ENCODE results near the gene STBD1. TPM values are rescaled to one million over a fixed set of nuclear protein-coding genes. Genes with fewer than 3 reads are reported as not detected.
"Not testable (repeated sequence)": the region's sequence is repeated elsewhere in the genome, so short reads cannot be mapped to it uniquely, and the experiment has no call there.

STBD1 gene
- total RNA-seq, 4 donors from 2014 or later = 1.8 to 3.8 (median 2.4) TPM

GRCh38 chr4:76279462-76279861, 27.1 kb upstream of the STBD1 start:
- 65 to 72% methylated on average over 4 of the region's 4 CpGs for WGBS, 2 donors
- no peaks in the 10 kb centered on the region for H3K9me3 ChIP-seq
- intact Hi-C loops (cut with DNase I) = no loop called here
- TF ChIP-seq CTCF (IDR thresholded peaks at IDR 0.05) (peak in 1 of 6 experiments; percentile 19), POLR2A (IDR thresholded peaks at IDR 0.05) (no peak)
- H3K36me3 ChIP-seq = no peaks in the 10 kb centered on the region
- H3K27me3 ChIP-seq = no peaks in the 10 kb centered on the region
- no peaks in the 10 kb centered on the region for H3K4me1 ChIP-seq
- no peak for DNase-seq
- H3K27ac ChIP-seq = no peak overlapping the region
- H3K4me3 ChIP-seq = no peak overlapping the region

- 65 to 92% methylated on average over 4 to 6 of the region's 6 CpGs for WGBS, 2 donors
- Histone ChIP-seq H3K4me3 (no peak overlapping the region), H3K27me3 (no peaks in the 10 kb centered on the region), H3K9me3 (no peaks in the 10 kb centered on the region), H3K27ac (no peak overlapping the region), H3K4me1 (no peaks in the 10 kb centered on the region), H3K36me3 (no peaks in the 10 kb centered on the region)
- intact Hi-C loops (cut with DNase I) = no loop called here
- no peak for TF ChIP-seq POLR2A (IDR thresholded peaks at IDR 0.05)
- TF ChIP-seq CTCF (IDR thresholded peaks at IDR 0.05) = no peak
- DNase-seq = no peak
Measured at GRCh38 chr4:76280488-76281441, 25.8 kb upstream of the STBD1 start.

- H3K9me3 ChIP-seq; H3K4me3 ChIP-seq; intact Hi-C loops (cut with DNase I); DNase-seq; H3K27ac ChIP-seq; H3K27me3 ChIP-seq; H3K4me1 ChIP-seq; H3K36me3 ChIP-seq: not testable (repeated sequence)
- 54 to 71% methylated on average over 5 to 6 of the region's 6 CpGs for WGBS, 2 donors
Measured at GRCh38 chr4:76281594-76281993, 24.9 kb upstream of the STBD1 start.

- no peak for DNase-seq
- Histone ChIP-seq H3K9me3 (peaks cover 0 to 4% (median 3%) of the 10 kb centered on the region in 3 donors), H3K4me1 (no peaks in the 10 kb centered on the region), H3K27me3 (no peaks in the 10 kb centered on the region), H3K27ac (no peak overlapping the region), H3K4me3 (no peak overlapping the region), H3K36me3 (no peaks in the 10 kb centered on the region)
- TF ChIP-seq CTCF (IDR thresholded peaks at IDR 0.05) (no peak), POLR2A (IDR thresholded peaks at IDR 0.05) (no peak)
- intact Hi-C loops (cut with DNase I) = no loop called here
- 82 to 83% methylated on average over 6 of the region's 6 CpGs for WGBS, 2 donors
Measured at GRCh38 chr4:76282941-76283689, 23.4 kb upstream of the STBD1 start.

- WGBS, 2 donors = 67 to 78% methylated on average over 4 of the region's 4 CpGs
- no peaks in the 10 kb centered on the region for H3K36me3 ChIP-seq
- H3K9me3 ChIP-seq = peaks cover 0 to 4% (median 3%) of the 10 kb centered on the region in 3 donors
- H3K27ac ChIP-seq = no peak overlapping the region
- no peak overlapping the region for H3K4me3 ChIP-seq
- intact Hi-C loops (cut with DNase I) = no loop called here
- H3K4me1 ChIP-seq = no peaks in the 10 kb centered on the region
- H3K27me3 ChIP-seq = no peaks in the 10 kb centered on the region
- no peak for DNase-seq
- TF ChIP-seq POLR2A (IDR thresholded peaks at IDR 0.05) (no peak), CTCF (IDR thresholded peaks at IDR 0.05) (no peak)
Measured at GRCh38 chr4:76283900-76284299, 22.6 kb upstream of the STBD1 start.

GRCh38 chr4:76287811-76288210, 18.7 kb upstream of the STBD1 start:
- DNase-seq; H3K4me1 ChIP-seq; H3K9me3 ChIP-seq; H3K4me3 ChIP-seq; H3K27ac ChIP-seq; H3K27me3 ChIP-seq; H3K36me3 ChIP-seq; intact Hi-C loops (cut with DNase I): not testable (repeated sequence)
- 72 to 81% methylated on average over 3 of the region's 3 CpGs for WGBS, 2 donors

Measured in esophagus squamous epithelium (tissue), 5 donors.